ENCODE data around the gene MAPK8IP3.
"Not testable (repeated sequence)": the region's sequence is repeated elsewhere in the genome, so short reads cannot be mapped to it uniquely, and the experiment has no call there.

Gene MAPK8IP3

GRCh38 chr16:1731603-1732002 is 25.6 kb downstream of the MAPK8IP3 start:
- Mint-ChIP-seq H3K4me3 (no peak overlapping the region), H3K27ac (no peak overlapping the region), H3K9me3 (no peaks in the 10 kb centered on the region), H3K36me3 (ENCODE audit: low read depth) (peaks cover 24% of the 10 kb centered on the region), H3K4me1 (ENCODE audit: low read depth) (no peaks in the 10 kb centered on the region), H3K27me3 (ENCODE audit: low read depth) (no peaks in the 10 kb centered on the region)

GRCh38 chr16:1732071-1732470 is 26.1 kb downstream of the MAPK8IP3 start:
- Mint-ChIP-seq H3K4me1 (ENCODE audit: low read depth) (no peaks in the 10 kb centered on the region), H3K4me3 (no peak overlapping the region), H3K27ac (no peak overlapping the region), H3K36me3 (ENCODE audit: low read depth) (peaks cover 21% of the 10 kb centered on the region), H3K9me3 (no peaks in the 10 kb centered on the region), H3K27me3 (ENCODE audit: low read depth) (no peaks in the 10 kb centered on the region)

- not testable (repeated sequence) for H3K27ac Mint-ChIP-seq; H3K9me3 Mint-ChIP-seq; H3K27me3 Mint-ChIP-seq (ENCODE audit: low read depth); H3K4me3 Mint-ChIP-seq; H3K4me1 Mint-ChIP-seq (ENCODE audit: low read depth)
- peaks cover 16% of the 10 kb centered on the region for H3K36me3 Mint-ChIP-seq (ENCODE audit: low read depth)
Observed at GRCh38 chr16:1732551-1732987, 26.6 kb downstream of the MAPK8IP3 start.

- peaks cover 12% of the 10 kb centered on the region for H3K36me3 Mint-ChIP-seq (ENCODE audit: low read depth)
- no peaks in the 10 kb centered on the region for H3K4me1 Mint-ChIP-seq (ENCODE audit: low read depth)
- H3K9me3 Mint-ChIP-seq = no peaks in the 10 kb centered on the region
- H3K27ac Mint-ChIP-seq = no peak overlapping the region
- H3K4me3 Mint-ChIP-seq = no peak overlapping the region
- H3K27me3 Mint-ChIP-seq (ENCODE audit: low read depth) = no peaks in the 10 kb centered on the region
Observed at GRCh38 chr16:1734123-1734522, 28.1 kb downstream of the MAPK8IP3 start.

GRCh38 chr16:1734816-1735215 is 28.8 kb downstream of the MAPK8IP3 start:
- no peak overlapping the region for H3K27ac Mint-ChIP-seq
- H3K4me3 Mint-ChIP-seq = no peak overlapping the region
- H3K36me3 Mint-ChIP-seq (ENCODE audit: low read depth) = peaks cover 12% of the 10 kb centered on the region
- H3K27me3 Mint-ChIP-seq (ENCODE audit: low read depth) = no peaks in the 10 kb centered on the region
- no peaks in the 10 kb centered on the region for H3K9me3 Mint-ChIP-seq
- no peaks in the 10 kb centered on the region for H3K4me1 Mint-ChIP-seq (ENCODE audit: low read depth)

- Mint-ChIP-seq H3K9me3 (no peaks in the 10 kb centered on the region), H3K27ac (no peak overlapping the region), H3K36me3 (ENCODE audit: low read depth) (peaks cover 6% of the 10 kb centered on the region), H3K4me3 (no peak overlapping the region), H3K27me3 (ENCODE audit: low read depth) (no peaks in the 10 kb centered on the region), H3K4me1 (ENCODE audit: low read depth) (peaks cover 2% of the 10 kb centered on the region)
Observed at GRCh38 chr16:1740234-1740633, 34.2 kb downstream of the MAPK8IP3 start.

- Mint-ChIP-seq H3K9me3 (no peaks in the 10 kb centered on the region), H3K36me3 (ENCODE audit: low read depth) (peaks cover 6% of the 10 kb centered on the region), H3K4me1 (ENCODE audit: low read depth) (peaks cover 2% of the 10 kb centered on the region), H3K27ac (no peak overlapping the region), H3K4me3 (no peak overlapping the region), H3K27me3 (ENCODE audit: low read depth) (no peaks in the 10 kb centered on the region)
Observed at GRCh38 chr16:1740781-1741490, 34.9 kb downstream of the MAPK8IP3 start.

GRCh38 chr16:1741553-1742165 is 35.7 kb downstream of the MAPK8IP3 start:
- Mint-ChIP-seq H3K36me3 (ENCODE audit: low read depth) (peaks cover 6% of the 10 kb centered on the region), H3K9me3 (no peaks in the 10 kb centered on the region), H3K27ac (no peak overlapping the region), H3K4me3 (no peak overlapping the region), H3K4me1 (ENCODE audit: low read depth) (peaks cover 2% of the 10 kb centered on the region), H3K27me3 (ENCODE audit: low read depth) (no peaks in the 10 kb centered on the region)

- peaks cover 2% of the 10 kb centered on the region for H3K4me1 Mint-ChIP-seq (ENCODE audit: low read depth)
- H3K36me3 Mint-ChIP-seq (ENCODE audit: low read depth) = peaks cover 6% of the 10 kb centered on the region
- no peak overlapping the region for H3K27ac Mint-ChIP-seq
- H3K4me3 Mint-ChIP-seq = no peak overlapping the region
- H3K27me3 Mint-ChIP-seq (ENCODE audit: low read depth) = no peaks in the 10 kb centered on the region
- no peaks in the 10 kb centered on the region for H3K9me3 Mint-ChIP-seq
Observed at GRCh38 chr16:1743376-1744337, 37.7 kb downstream of the MAPK8IP3 start.

GRCh38 chr16:1744338-1744840 is 38.4 kb downstream of the MAPK8IP3 start:
- H3K27me3 Mint-ChIP-seq (ENCODE audit: low read depth) = no peaks in the 10 kb centered on the region
- H3K27ac Mint-ChIP-seq = peak overlapping the region; percentile 45
- no peaks in the 10 kb centered on the region for H3K9me3 Mint-ChIP-seq
- H3K36me3 Mint-ChIP-seq (ENCODE audit: low read depth) = peaks cover 6% of the 10 kb centered on the region
- H3K4me3 Mint-ChIP-seq = no peak overlapping the region
- peaks cover 2% of the 10 kb centered on the region for H3K4me1 Mint-ChIP-seq (ENCODE audit: low read depth)

GRCh38 chr16:1745181-1745899 is 39.3 kb downstream of the MAPK8IP3 start:
- Mint-ChIP-seq H3K4me3 (no peak overlapping the region), H3K4me1 (ENCODE audit: low read depth) (peaks cover 2% of the 10 kb centered on the region), H3K27me3 (ENCODE audit: low read depth) (no peaks in the 10 kb centered on the region), H3K9me3 (no peaks in the 10 kb centered on the region), H3K27ac (no peak overlapping the region), H3K36me3 (ENCODE audit: low read depth) (peaks cover 6% of the 10 kb centered on the region)

- no peak overlapping the region for H3K27ac Mint-ChIP-seq
- H3K36me3 Mint-ChIP-seq (ENCODE audit: low read depth) = peaks cover 4% of the 10 kb centered on the region
- H3K9me3 Mint-ChIP-seq = no peaks in the 10 kb centered on the region
- H3K4me3 Mint-ChIP-seq = no peak overlapping the region
- no peaks in the 10 kb centered on the region for H3K27me3 Mint-ChIP-seq (ENCODE audit: low read depth)
- H3K4me1 Mint-ChIP-seq (ENCODE audit: low read depth) = peaks cover 2% of the 10 kb centered on the region
Observed at GRCh38 chr16:1745900-1746692, 40.1 kb downstream of the MAPK8IP3 start.

GRCh38 chr16:1746693-1747195 is 40.7 kb downstream of the MAPK8IP3 start:
- no peak overlapping the region for H3K27ac Mint-ChIP-seq
- H3K4me3 Mint-ChIP-seq = no peak overlapping the region
- no peaks in the 10 kb centered on the region for H3K27me3 Mint-ChIP-seq (ENCODE audit: low read depth)
- no peaks in the 10 kb centered on the region for H3K9me3 Mint-ChIP-seq
- H3K4me1 Mint-ChIP-seq (ENCODE audit: low read depth) = peaks cover 2% of the 10 kb centered on the region
- H3K36me3 Mint-ChIP-seq (ENCODE audit: low read depth) = peaks cover 4% of the 10 kb centered on the region
